SK-N-SH treated with all-trans-retinoic acid at 6 μM for 48 hours (cell line): ENCODE measurements around the gene CCDC6.

ENCODE experiments used
- ARNTL ChIP-seq: fragments of 450-650 bp; formaldehyde crosslinking; IDR thresholded peaks from 2 replicates; pipeline ENCODE4 v1.5.0; 2020; ENCODE audit warnings: low read depth, mild to moderate bottlenecking, moderate library complexity, borderline replicate concordance
- BACH2 ChIP-seq: fragments of 250-450 bp; sonication (Bioruptor Pico); IDR thresholded peaks from 2 replicates; pipeline ENCODE4 v1.9.0; 2021; ENCODE audit warnings: mild to moderate bottlenecking, borderline replicate concordance
- ESRRG ChIP-seq: fragments of 250-450 bp; sonication (Bioruptor Pico); IDR thresholded peaks from 2 replicates; pipeline ENCODE4 v1.6.1; 2021; ENCODE audit warnings: mild to moderate bottlenecking
- GLIS3 ChIP-seq: fragments of 250-450 bp; sonication (Bioruptor Pico); IDR thresholded peaks from 2 replicates; pipeline ENCODE4 v1.5.0; 2020; ENCODE audit warnings: mild to moderate bottlenecking, moderate library complexity
- RARB ChIP-seq: fragments of 250-450 bp; sonication (Bioruptor Pico); IDR thresholded peaks from 2 replicates; pipeline ENCODE4 v1.8.0; 2021; ENCODE audit warnings: mild to moderate bottlenecking, moderate library complexity
- TCF4 ChIP-seq: fragments of 250-450 bp; sonication (Bioruptor Pico); IDR thresholded peaks from 2 replicates; pipeline ENCODE4 v1.8.0; 2021; ENCODE audit warnings: mild to moderate bottlenecking, moderate library complexity, borderline replicate concordance
- ZC3H10 ChIP-seq: fragments of 250-450 bp; sonication (Bioruptor Pico); IDR thresholded peaks from 2 replicates; pipeline ENCODE4 v1.5.1; 2021; ENCODE audit warnings: mild to moderate bottlenecking, moderate library complexity
- ZFP3 ChIP-seq: fragments of 250-450 bp; sonication (Bioruptor Pico); IDR thresholded peaks from 2 replicates; pipeline ENCODE4 v1.5.0; 2020; ENCODE audit warnings: mild to moderate bottlenecking, moderate library complexity
- ZFP30 ChIP-seq: fragments of 450-650 bp; formaldehyde crosslinking; IDR thresholded peaks from 2 replicates; pipeline ENCODE4 v1.5.0; 2022; ENCODE audit warnings: mild to moderate bottlenecking, moderate library complexity
- ZNF70 ChIP-seq: fragments of 450-650 bp; formaldehyde crosslinking; IDR thresholded peaks from 2 replicates; pipeline ENCODE4 v1.5.0; 2020; ENCODE audit warnings: mild to moderate bottlenecking, moderate library complexity
- TF ChIP-seq, protein P1 (sequence below): fragments of 250-450 bp; sonication (Bioruptor Pico); IDR thresholded peaks from 2 replicates; pipeline ENCODE4 v1.8.0; 2020; ENCODE audit warnings: mild to moderate bottlenecking, moderate library complexity, borderline replicate concordance
- TF ChIP-seq, protein P2 (sequence below): fragments of 250-450 bp; sonication (Bioruptor Pico); IDR thresholded peaks from 2 replicates; pipeline ENCODE4 v1.8.0; 2021; ENCODE audit warnings: low read depth, mild to moderate bottlenecking, moderate library complexity, borderline replicate concordance
- TF ChIP-seq, protein P3 (sequence below): fragments of 250-450 bp; sonication (Bioruptor Pico); IDR thresholded peaks from 2 replicates; pipeline ENCODE4 v1.5.1; 2020; ENCODE audit warnings: low read depth, mild to moderate bottlenecking, moderate library complexity

DNA sequence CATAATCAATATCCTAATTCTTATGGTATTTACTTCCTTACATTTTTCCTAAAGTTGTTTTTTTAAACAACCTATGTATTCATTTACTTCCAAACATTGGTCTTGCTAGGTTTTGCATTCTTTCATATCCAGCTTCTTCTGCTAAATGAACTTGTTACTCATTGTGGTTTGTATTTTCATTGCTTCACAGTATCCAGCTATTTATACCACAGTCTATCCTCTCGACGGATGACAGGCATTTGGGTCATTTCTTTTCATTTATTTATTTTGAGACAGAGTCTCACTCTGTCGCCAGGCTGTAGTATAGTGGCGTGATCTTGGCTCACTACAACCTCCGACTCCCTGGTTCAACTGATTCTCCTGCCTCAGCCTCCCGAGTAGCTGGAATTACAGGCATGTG is 66.8 kb downstream of the CCDC6 start:
- TF ChIP-seq ZFP3 (no peak), TCF4 (CRISPR knock-in tag) (no peak), BACH2 (CRISPR knock-in tag) (no peak), GLIS3 (no peak), ZFP30 (no peak), ZNF70 (CRISPR knock-in tag) (no peak), ESRRG (CRISPR knock-in tag) (no peak), ZC3H10 (CRISPR knock-in tag) (no peak), ARNTL (CRISPR knock-in tag) (no peak), RARB (no peak)
- TF ChIP-seq, protein P1, sequence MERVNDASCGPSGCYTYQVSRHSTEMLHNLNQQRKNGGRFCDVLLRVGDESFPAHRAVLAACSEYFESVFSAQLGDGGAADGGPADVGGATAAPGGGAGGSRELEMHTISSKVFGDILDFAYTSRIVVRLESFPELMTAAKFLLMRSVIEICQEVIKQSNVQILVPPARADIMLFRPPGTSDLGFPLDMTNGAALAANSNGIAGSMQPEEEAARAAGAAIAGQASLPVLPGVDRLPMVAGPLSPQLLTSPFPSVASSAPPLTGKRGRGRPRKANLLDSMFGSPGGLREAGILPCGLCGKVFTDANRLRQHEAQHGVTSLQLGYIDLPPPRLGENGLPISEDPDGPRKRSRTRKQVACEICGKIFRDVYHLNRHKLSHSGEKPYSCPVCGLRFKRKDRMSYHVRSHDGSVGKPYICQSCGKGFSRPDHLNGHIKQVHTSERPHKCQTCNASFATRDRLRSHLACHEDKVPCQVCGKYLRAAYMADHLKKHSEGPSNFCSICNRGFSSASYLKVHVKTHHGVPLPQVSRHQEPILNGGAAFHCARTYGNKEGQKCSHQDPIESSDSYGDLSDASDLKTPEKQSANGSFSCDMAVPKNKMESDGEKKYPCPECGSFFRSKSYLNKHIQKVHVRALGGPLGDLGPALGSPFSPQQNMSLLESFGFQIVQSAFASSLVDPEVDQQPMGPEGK, result no peak
- TF ChIP-seq, protein P2, sequence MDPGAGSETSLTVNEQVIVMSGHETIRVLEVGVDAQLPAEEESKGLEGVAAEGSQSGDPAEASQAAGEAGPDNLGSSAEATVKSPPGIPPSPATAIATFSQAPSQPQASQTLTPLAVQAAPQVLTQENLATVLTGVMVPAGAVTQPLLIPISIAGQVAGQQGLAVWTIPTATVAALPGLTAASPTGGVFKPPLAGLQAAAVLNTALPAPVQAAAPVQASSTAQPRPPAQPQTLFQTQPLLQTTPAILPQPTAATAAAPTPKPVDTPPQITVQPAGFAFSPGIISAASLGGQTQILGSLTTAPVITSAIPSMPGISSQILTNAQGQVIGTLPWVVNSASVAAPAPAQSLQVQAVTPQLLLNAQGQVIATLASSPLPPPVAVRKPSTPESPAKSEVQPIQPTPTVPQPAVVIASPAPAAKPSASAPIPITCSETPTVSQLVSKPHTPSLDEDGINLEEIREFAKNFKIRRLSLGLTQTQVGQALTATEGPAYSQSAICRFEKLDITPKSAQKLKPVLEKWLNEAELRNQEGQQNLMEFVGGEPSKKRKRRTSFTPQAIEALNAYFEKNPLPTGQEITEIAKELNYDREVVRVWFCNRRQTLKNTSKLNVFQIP (CRISPR knock-in tag), result no peak
- TF ChIP-seq, protein P3, sequence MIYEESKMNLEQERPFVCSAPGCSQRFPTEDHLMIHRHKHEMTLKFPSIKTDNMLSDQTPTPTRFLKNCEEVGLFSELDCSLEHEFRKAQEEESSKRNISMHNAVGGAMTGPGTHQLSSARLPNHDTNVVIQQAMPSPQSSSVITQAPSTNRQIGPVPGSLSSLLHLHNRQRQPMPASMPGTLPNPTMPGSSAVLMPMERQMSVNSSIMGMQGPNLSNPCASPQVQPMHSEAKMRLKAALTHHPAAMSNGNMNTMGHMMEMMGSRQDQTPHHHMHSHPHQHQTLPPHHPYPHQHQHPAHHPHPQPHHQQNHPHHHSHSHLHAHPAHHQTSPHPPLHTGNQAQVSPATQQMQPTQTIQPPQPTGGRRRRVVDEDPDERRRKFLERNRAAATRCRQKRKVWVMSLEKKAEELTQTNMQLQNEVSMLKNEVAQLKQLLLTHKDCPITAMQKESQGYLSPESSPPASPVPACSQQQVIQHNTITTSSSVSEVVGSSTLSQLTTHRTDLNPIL (CRISPR knock-in tag), result no peak
